Endothelial cell of hepatic sinusoid (primary cell): ENCODE data around the gene ZNF184.

Experiments
- in situ Hi-C: cut with HindIII; loops from 2 replicates; pipeline ENCODE4 v1.10.0; 2017; ENCODE audit warnings: low sequenced_read_pairs

Gene ZNF184

GRCh38 chr6:27472617-27473400, at the start of gene ZNF184:
ZNF184 (minus strand) TSS chr6:27473105; CDS start chr6:27472294, 811 bp downstream.
- in situ Hi-C loops = no loop called here

- in situ Hi-C loops = no loop called here
Measured at GRCh38 chr6:27518881-27519795, 46.2 kb upstream of the ZNF184 start.

- in situ Hi-C loops = no loop called here
Measured at GRCh38 chr6:27517928-27518787, 45.3 kb upstream of the ZNF184 start.

DNA sequence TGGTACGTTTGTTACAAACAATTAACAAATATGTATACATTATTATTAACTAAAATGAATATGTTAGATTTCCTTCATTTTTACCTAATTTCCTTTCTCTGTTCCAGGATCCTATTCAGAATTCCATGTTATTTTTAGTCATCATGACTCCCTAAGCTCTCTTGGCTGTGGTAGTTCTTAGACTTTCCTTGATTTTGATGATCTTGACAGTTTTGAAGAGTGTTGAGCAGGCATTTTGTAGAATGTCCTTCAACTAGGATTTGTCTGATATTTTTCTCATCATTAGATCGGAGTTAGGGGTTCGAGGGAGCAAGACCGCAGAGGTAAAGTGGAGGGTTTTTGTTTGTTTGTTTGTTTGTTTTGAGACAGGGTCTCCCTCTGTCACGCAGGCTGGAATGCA, 44.3 kb upstream of the ZNF184 start:
- in situ Hi-C loops = no loop called here

GRCh38 chr6:27514906-27515495, 42.1 kb upstream of the ZNF184 start:
- in situ Hi-C loops = no loop called here

DNA sequence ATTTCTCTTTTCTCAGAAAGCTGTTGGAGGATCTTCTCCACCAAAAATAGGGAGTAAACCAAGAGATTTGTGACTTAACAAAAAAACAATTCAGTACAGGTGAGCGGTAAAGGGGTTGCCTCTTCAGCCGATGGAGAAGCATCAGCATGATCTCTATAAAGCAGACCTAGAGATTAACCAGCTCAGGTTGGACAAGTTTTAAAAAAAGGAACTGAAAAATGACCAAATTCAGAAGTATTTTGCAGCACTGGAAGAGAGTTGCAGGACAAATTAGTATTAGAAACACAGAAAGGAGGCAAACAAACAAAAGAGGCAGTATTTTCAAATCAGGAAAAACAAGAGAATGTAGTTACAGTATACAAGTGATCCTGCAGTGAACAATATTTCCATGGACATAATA, 39.6 kb upstream of the ZNF184 start:
- in situ Hi-C loops = no loop called here

DNA sequence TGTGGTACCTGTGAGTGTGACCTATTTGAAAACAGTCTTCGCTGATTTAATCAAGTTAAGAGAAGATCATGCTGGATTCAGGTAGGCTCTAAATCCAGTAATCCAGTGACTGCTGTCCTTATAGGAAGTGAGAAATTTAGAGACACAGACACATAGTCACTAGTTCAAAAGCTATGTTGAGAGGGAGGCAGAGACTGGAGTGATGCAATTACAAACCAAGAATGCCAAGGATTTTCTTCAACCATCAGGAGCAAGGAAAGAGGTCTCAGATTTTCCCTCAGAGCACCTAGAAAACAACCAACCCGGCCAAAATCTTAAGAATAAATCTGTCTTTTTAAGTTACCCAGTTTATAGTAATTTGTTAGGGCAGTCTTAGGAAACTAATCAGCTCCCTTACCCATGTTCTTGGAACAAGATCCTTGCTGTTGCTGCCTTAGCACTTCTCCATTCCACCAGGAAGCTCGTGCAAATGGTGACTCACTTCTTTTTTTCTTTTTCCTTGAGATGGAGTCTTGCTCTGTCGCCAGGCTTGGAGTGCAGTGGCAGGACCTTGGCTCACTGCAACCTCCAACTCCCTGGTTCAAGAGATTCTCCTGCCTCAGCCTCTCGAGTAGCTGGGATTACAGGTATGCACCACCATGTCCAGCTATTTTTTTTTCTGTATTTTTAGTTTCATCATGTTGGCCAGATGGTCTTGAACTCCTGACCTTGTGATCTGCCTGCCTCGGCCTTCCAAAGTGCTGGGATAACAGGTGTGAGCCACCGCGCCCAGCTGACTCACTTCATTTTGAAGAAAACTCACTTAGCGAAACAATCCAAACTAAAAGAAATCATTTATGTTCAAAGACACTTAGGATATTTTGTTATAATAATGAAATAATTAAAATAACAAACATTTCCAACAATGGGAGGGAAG, 34.4 kb upstream of the ZNF184 start:
- in situ Hi-C loops = no loop called here

GRCh38 chr6:27505209-27506027, 32.5 kb upstream of the ZNF184 start:
- in situ Hi-C loops = no loop called here

DNA sequence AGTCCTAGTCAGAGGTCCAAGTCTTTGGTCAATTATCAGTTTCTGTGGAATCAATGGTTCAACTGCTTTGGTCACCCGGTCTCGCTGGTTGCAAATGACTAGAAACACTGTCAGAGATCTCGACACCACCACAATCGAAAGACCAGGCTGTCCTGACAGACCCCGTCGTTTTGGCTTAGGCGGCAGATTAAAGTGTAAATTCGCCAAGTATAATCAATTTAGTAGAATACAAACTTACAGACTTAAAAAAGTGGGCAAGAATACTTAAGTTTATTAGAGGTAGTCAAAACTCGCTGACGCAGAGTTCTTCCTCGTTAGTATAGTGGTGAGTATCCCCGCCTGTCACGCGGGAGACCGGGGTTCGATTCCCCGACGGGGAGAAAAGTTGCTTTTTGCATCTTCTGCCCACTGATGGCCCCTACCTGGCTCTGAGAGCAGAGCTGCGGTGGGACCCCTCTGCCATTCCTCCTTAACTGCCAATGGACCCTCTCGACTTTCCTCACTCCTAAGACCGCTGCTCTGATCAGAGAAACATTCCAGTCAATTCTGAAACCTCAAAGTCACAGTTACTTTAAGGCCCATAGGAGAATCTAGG, 30.6 kb upstream of the ZNF184 start:
- in situ Hi-C loops = no loop called here

- in situ Hi-C loops = no loop called here
Measured at GRCh38 chr6:27502508-27503435, 29.9 kb upstream of the ZNF184 start.

DNA sequence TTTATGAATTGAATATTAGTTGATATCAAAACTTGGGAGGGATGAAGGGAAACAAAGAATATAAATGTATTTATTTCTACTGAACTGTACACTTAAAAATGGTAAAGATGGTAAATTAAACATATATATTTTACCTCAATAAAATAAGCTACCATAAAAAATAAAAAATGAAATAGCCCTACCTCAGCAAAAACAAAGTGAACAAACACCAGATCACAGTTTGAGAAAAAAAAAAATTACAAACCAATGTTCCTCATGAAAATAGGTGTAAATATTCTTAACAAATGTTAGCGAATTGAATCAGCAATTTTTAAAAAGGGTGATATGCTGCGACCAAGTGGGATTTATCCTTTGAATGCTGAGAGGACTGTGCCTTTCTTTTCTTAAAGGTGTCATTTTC, 28.3 kb upstream of the ZNF184 start:
- in situ Hi-C loops = no loop called here

DNA sequence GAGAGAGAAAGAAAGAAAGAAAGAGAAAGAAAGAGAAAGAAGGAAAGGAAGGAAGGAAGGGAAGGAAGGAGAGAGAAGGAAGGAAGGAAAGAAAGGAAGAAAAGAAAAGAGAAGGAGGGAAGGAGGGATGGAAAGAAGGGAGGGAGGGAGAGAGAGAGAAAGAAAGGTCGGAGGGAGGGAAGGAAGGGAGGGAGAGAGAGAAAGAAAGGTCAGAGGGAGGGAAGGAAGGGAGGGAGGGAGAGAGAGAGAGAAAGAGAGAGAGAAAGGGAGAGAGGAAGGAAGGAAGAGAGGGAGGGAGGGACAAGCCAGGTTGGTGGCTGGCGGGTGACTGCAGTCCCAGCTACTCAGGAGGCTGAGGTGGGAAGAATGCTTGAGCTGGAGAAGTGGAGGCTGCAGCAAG, 27.3 kb upstream of the ZNF184 start:
- in situ Hi-C loops = no loop called here

- in situ Hi-C loops = no loop called here
Measured at GRCh38 chr6:27495386-27496135, 22.7 kb upstream of the ZNF184 start.

DNA sequence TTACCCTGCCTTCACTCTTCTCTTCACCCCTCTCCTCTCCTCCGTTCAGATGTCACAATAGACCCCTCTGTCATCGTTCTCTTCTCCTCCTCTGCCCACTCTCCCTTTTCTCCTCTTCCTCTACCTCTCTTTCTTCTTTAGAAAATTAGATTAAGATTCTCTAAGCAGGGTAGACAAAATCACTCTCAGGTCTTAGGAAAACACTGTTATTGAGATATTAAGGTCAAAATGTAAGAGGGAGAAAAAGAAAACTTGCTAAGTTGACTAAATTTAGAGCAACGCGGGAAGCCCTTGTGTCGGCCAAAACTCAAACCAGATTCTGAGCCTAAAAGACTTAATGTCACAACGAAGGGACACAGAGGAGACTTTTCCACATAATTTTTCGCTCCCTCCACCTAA, 22.1 kb upstream of the ZNF184 start:
- in situ Hi-C loops = no loop called here

DNA sequence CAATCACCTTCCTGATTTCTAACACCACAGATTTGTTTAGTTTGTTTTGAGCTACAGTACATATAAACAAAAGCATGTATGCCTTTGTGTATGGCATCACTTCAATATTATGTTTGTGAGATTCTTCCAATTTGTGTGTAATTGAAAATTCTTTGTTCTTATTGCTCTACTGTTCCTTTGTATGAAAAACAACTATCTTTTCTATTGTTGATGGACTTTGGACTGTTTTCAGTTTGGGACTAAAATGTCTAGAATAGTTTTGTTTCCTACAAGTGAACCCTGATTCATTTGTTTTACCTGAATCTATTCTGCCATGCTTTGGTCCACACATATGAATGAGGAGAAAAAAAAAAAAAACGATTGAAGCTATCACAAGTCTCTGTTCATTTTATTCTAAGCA, 21.2 kb upstream of the ZNF184 start:
- in situ Hi-C loops = no loop called here

- in situ Hi-C loops = no loop called here
Measured at GRCh38 chr6:27492631-27493190, 19.8 kb upstream of the ZNF184 start.
